T47D (cell line): Measurements from ENCODE around the gene ATP6V0E2.

ENCODE experiments used
- DNase-seq, 2 experiments: peaks; one replicate each; pipeline versions ENCODE4 v3.0.0 to v3.0.0-alpha.2; 2011 to 2012; ENCODE audit warnings: low read depth in 1 of 2, low spot score in 1 of 2
- JUND ChIP-seq: IDR thresholded peaks from 2 replicates; pipeline ENCODE4 v1.6.1; 2012; ENCODE audit warnings: low read depth
- in situ Hi-C: cut with HindIII; loops from 2 replicates; pipeline ENCODE4 v1.10.0; 2016; ENCODE audit warnings: low sequenced_read_pairs, low pct_unique_long_range_greater_than_20kb

ATP6V0E2 gene

GRCh38 chr7:149831741-149832219 lies 42.0 kb upstream of the ATP6V0E2 start:
- no peak for DNase-seq
- in situ Hi-C loops, result no loop called here
- no peak for TF ChIP-seq JUND

- TF ChIP-seq JUND, result no peak
- in situ Hi-C loops, result no loop called here
Observed at GRCh38 chr7:149832332-149833041, 41.3 kb upstream of the ATP6V0E2 start.

GRCh38 chr7:149833495-149834130 lies 40.2 kb upstream of the ATP6V0E2 start:
- no peak for DNase-seq
- in situ Hi-C loops, result no loop called here
- no peak for TF ChIP-seq JUND

More at GRCh38 chr7:149832332-149833041, 41.3 kb upstream of the ATP6V0E2 start:
- DNase-seq, result no peak

- TF ChIP-seq JUND, result no peak
- in situ Hi-C loops, result no loop called here
- DNase-seq, result peak in 1 of 2 experiments; percentile 54
Observed at GRCh38 chr7:149834601-149835000, 39.2 kb upstream of the ATP6V0E2 start.

GRCh38 chr7:149836434-149836833 lies 37.3 kb upstream of the ATP6V0E2 start:
- TF ChIP-seq JUND, result no peak
- DNase-seq, result no peak
- in situ Hi-C loops, result no loop called here

- in situ Hi-C loops, result no loop called here
- no peak for TF ChIP-seq JUND
- no peak for DNase-seq
Observed at GRCh38 chr7:149837564-149838223, 36.1 kb upstream of the ATP6V0E2 start.

- no peak for TF ChIP-seq JUND
- DNase-seq, result peak; percentile 96 to 97
- in situ Hi-C loops, result no loop called here
Observed at GRCh38 chr7:149838224-149838991, 35.4 kb upstream of the ATP6V0E2 start, which contains the start of gene ZNF862. Gene ZNF862, plus strand, starts transcription at chr7:149838375. Its CDS starts 237 bp downstream, at chr7:149838612.

- DNase-seq, result no peak
- TF ChIP-seq JUND, result no peak
- in situ Hi-C loops, result no loop called here
Observed at GRCh38 chr7:149838992-149839408, 34.8 kb upstream of the ATP6V0E2 start.

- in situ Hi-C loops, result no loop called here
Observed at GRCh38 chr7:149839933-149840332, 33.8 kb upstream of the ATP6V0E2 start.

GRCh38 chr7:149843566-149843965 lies 30.2 kb upstream of the ATP6V0E2 start:
- no peak for DNase-seq
- TF ChIP-seq JUND, result no peak
- in situ Hi-C loops, result no loop called here

More at GRCh38 chr7:149839933-149840332, 33.8 kb upstream of the ATP6V0E2 start:
- TF ChIP-seq JUND, result no peak
- DNase-seq, result no peak

GRCh38 chr7:149844445-149844844 lies 29.3 kb upstream of the ATP6V0E2 start:
- in situ Hi-C loops, result no loop called here
- TF ChIP-seq JUND, result no peak
- DNase-seq, result no peak
